H7 (cell line): ENCODE data around the gene PRKCZ. TPM values are rescaled to one million over a fixed set of nuclear protein-coding genes. Genes with fewer than 3 reads are reported as not detected.

ENCODE experiments used
- DNase-seq: peaks from one replicate; pipeline ENCODE4 v3.0.0; 2012
- H3K27me3 ChIP-seq: 2 replicates; pipeline ENCODE4 v1.6.0; 2011; ENCODE audit warnings: mild to moderate bottlenecking, low read length; ENCODE audit not compliant: control insufficient read depth, insufficient read depth
- H3K36me3 ChIP-seq: replicated peaks from 2 replicates; pipeline ENCODE4 v1.5.1; 2011; ENCODE audit warnings: low read length; ENCODE audit not compliant: control insufficient read depth, insufficient read depth
- H3K4me3 ChIP-seq: 2 replicates; pipeline ENCODE4 v1.5.1; 2011; ENCODE audit warnings: low read depth, mild to moderate bottlenecking, control low read depth, low read length, moderate library complexity; ENCODE audit not compliant: insufficient read depth
- total RNA-seq: library from RNA; depleted of rRNA; stranded (reverse); fragments of >200 nt; shearing (Covaris generic); gene quantifications from 2 replicates; pipeline ENCODE4 v1.2.3, GENCODE V29; 2014

PRKCZ gene
- total RNA-seq, 1 experiment from 2014 or later, result 38.5 TPM

- DNase-seq, result no peak
- Histone ChIP-seq H3K27me3 (peaks cover 8% of the 10 kb centered on the region; the same call in 1 of the 2 replicates), H3K4me3 (no peak overlapping the region), H3K36me3 (no peaks in the 10 kb centered on the region)
Observed at GRCh38 chr1:2202008-2202575, 151.9 kb downstream of the PRKCZ start.

- DNase-seq, result no peak
- Histone ChIP-seq H3K27me3 (peaks cover 8% of the 10 kb centered on the region; the same call in 1 of the 2 replicates), H3K36me3 (no peaks in the 10 kb centered on the region)
Observed at GRCh38 chr1:2202843-2203601, 152.8 kb downstream of the PRKCZ start.

GRCh38 chr1:2203671-2204414, 153.6 kb downstream of the PRKCZ start:
- H3K4me3 ChIP-seq, result peak overlapping the region; percentile 63
- H3K27me3 ChIP-seq, result peaks cover 8% of the 10 kb centered on the region; the same call in 1 of the 2 replicates
- DNase-seq, result no peak

More at GRCh38 chr1:2202843-2203601, 152.8 kb downstream of the PRKCZ start:
- H3K4me3 ChIP-seq, result no peak overlapping the region

GRCh38 chr1:2204415-2205190, 154.4 kb downstream of the PRKCZ start:
- no peaks in the 10 kb centered on the region for H3K36me3 ChIP-seq
- H3K4me3 ChIP-seq, result peak overlapping the region; percentile 63

More at GRCh38 chr1:2203671-2204414, 153.6 kb downstream of the PRKCZ start:
- H3K36me3 ChIP-seq, result no peaks in the 10 kb centered on the region

GRCh38 chr1:2205191-2205952, 155.2 kb downstream of the PRKCZ start:
- Histone ChIP-seq H3K36me3 (no peaks in the 10 kb centered on the region), H3K4me3 (peak overlapping the region; percentile 69), H3K27me3 (peaks cover 8% of the 10 kb centered on the region; the same call in 1 of the 2 replicates)
- peak; percentile 87 for DNase-seq

More at GRCh38 chr1:2204415-2205190, 154.4 kb downstream of the PRKCZ start:
- peaks cover 8% of the 10 kb centered on the region; the same call in 1 of the 2 replicates for H3K27me3 ChIP-seq
- peak; percentile 100 for DNase-seq

- DNase-seq, result no peak
- no peaks in the 10 kb centered on the region for H3K36me3 ChIP-seq
- peaks cover 8% of the 10 kb centered on the region; the same call in 1 of the 2 replicates for H3K27me3 ChIP-seq
- H3K4me3 ChIP-seq, result no peak overlapping the region
Observed at GRCh38 chr1:2206813-2207487, 156.7 kb downstream of the PRKCZ start.

GRCh38 chr1:2208309-2209239, 158.4 kb downstream of the PRKCZ start:
- Histone ChIP-seq H3K36me3 (no peaks in the 10 kb centered on the region), H3K27me3 (peaks cover 8% of the 10 kb centered on the region; the same call in 1 of the 2 replicates), H3K4me3 (no peak overlapping the region)
- DNase-seq, result no peak

- DNase-seq, result no peak
- no peak overlapping the region for H3K4me3 ChIP-seq
- H3K27me3 ChIP-seq, result peaks cover 8% of the 10 kb centered on the region; the same call in 1 of the 2 replicates
- no peaks in the 10 kb centered on the region for H3K36me3 ChIP-seq
Observed at GRCh38 chr1:2209400-2210083, 159.3 kb downstream of the PRKCZ start.

GRCh38 chr1:2210084-2210653, 160.0 kb downstream of the PRKCZ start:
- H3K4me3 ChIP-seq, result no peak overlapping the region
- H3K27me3 ChIP-seq, result peaks cover 8% of the 10 kb centered on the region; the same call in 1 of the 2 replicates
- DNase-seq, result no peak
- no peaks in the 10 kb centered on the region for H3K36me3 ChIP-seq

- H3K27me3 ChIP-seq, result peaks cover 3% of the 10 kb centered on the region; the same call in 1 of the 2 replicates
- H3K36me3 ChIP-seq, result no peaks in the 10 kb centered on the region
- H3K4me3 ChIP-seq, result no peak overlapping the region
- DNase-seq, result no peak
Observed at GRCh38 chr1:2210786-2211185, 160.6 kb downstream of the PRKCZ start.

GRCh38 chr1:2212274-2212531, 162.0 kb downstream of the PRKCZ start:
- Histone ChIP-seq H3K27me3 (no peaks in the 10 kb centered on the region), H3K4me3 (peak overlapping the region; percentile 10; the same call in 1 of the 2 replicates), H3K36me3 (no peaks in the 10 kb centered on the region)
- DNase-seq, result no peak
